ENCODE results near the gene PKNOX2. TPM values are rescaled to one million over a fixed set of nuclear protein-coding genes. Genes with fewer than 3 reads are reported as not detected.

PKNOX2 gene
- total and polyA plus RNA-seq, 2 of the 4 experiments (the other 2 are of a cell fraction) = 0.72 to 2.3 TPM

DNA sequence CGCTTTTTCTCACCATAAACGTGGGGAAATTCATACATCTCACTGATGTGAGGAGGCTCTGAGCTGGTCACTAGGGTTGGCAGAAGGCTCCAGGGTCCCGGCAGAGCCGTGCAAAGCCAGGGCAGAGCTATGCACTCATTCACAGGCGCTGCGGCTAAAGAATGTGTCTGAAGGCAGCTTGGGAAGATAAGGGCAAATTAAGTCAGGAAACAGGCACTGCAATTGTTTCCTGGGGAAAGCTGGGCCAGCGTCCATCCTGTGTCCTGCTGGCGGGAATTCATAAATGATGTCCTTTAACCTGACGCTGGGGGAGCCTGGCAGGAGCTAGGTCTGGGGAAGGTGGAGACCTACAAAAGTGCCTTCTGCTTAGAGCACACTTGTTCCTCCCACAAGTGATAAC is 27.6 kb downstream of the PKNOX2 start:
- ChIA-PET CTCF (no interaction called here), POLR2A (ENCODE audit: unreplicated experiment) (no interaction called here)
- WGBS, 2 experiments (ENCODE audit: extremely low coverage in 2 of 2, insufficient read length in 1 of 2) = 67% methylated on average over 3 of the region's 9 CpGs; no CpG with 5 or more reads in 1 of the 2 experiments
- dilution Hi-C loops (cut with HindIII; ENCODE audit: low sequenced_read_pairs, unreplicated experiment) (no loop called here), intact Hi-C loops (cut with micrococcal nuclease) (no loop called here), in situ Hi-C loops (cut with MboI; ENCODE audit: low sequenced_read_pairs) (no loop called here)
- no peak overlapping the region for H2BK20ac ChIP-seq (ENCODE audit: low read depth, low read length)
- no peak overlapping the region for H3K14ac ChIP-seq (replicated peaks; ENCODE audit: low read depth, low read length)
- H3K27me3 ChIP-seq (ENCODE audit: control insufficient read depth, insufficient read depth, low read length) = peaks cover 12% of the 10 kb centered on the region
- BruUV-seq (replicated peaks) = no TSS peak
- no peaks in the 10 kb centered on the region for H4K20me1 ChIP-seq (ENCODE audit: insufficient read depth, low read length)
- H3K4me1 ChIP-seq (ENCODE audit: control insufficient read depth, insufficient read depth, low read length) = no peaks in the 10 kb centered on the region
- no peak overlapping the region for H3K4me3 ChIP-seq (ENCODE audit: insufficient read depth, low read depth, low read length)
- no peaks in the 10 kb centered on the region for H3K9me1 ChIP-seq (ENCODE audit: insufficient read depth, low read length)
- no peak overlapping the region for H2AK9ac ChIP-seq (replicated peaks; ENCODE audit: low read depth, low read length, poor library complexity)
- H3K9ac ChIP-seq (ENCODE audit: low read depth, low read length) = no peak overlapping the region
- no peak overlapping the region for H3K18ac ChIP-seq (ENCODE audit: low read depth, low read length)
- H2BK120ac ChIP-seq (ENCODE audit: low read depth, low read length) = no peak overlapping the region
- no peak overlapping the region for H4K8ac ChIP-seq (ENCODE audit: low read depth in 2 of 2, low read length in 2 of 2)
- H3K36me3 ChIP-seq (ENCODE audit: control insufficient read depth, insufficient read depth, low read length) = no peaks in the 10 kb centered on the region
- no peak overlapping the region for H2AK5ac ChIP-seq (ENCODE audit: low read depth, low read length)
- TF ChIP-seq, protein P1, sequence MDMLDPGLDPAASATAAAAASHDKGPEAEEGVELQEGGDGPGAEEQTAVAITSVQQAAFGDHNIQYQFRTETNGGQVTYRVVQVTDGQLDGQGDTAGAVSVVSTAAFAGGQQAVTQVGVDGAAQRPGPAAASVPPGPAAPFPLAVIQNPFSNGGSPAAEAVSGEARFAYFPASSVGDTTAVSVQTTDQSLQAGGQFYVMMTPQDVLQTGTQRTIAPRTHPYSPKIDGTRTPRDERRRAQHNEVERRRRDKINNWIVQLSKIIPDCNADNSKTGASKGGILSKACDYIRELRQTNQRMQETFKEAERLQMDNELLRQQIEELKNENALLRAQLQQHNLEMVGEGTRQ (IDR thresholded peaks at IDR 0.05; ENCODE audit: low read depth, low read length) = no peak
- no peak for TF ChIP-seq BHLHE40 (IDR thresholded peaks at IDR 0.05; ENCODE audit: low read depth, low read length)
- TF ChIP-seq CHD1 (IDR thresholded peaks at IDR 0.05; ENCODE audit: low read depth, low read length) = no peak
- no peak for TF ChIP-seq RCOR1 (IDR thresholded peaks at IDR 0.05; ENCODE audit: insufficient replicate concordance, low read length)
- no peak for TF ChIP-seq MAFK (IDR thresholded peaks at IDR 0.05; ENCODE audit: low read depth, low read length)
- no peak overlapping the region for H2BK15ac ChIP-seq (ENCODE audit: low read depth, low read length)
- no peak for DNase-seq
- no peak overlapping the region for H3K4me2 ChIP-seq (ENCODE audit: low read depth, low read length)
- no peak overlapping the region for H3K27ac ChIP-seq (ENCODE audit: insufficient read depth, low read length)
- H3K4ac ChIP-seq (ENCODE audit: low read depth, low read length) = no peak overlapping the region
- H2BK5ac ChIP-seq (ENCODE audit: low read depth, low read length, poor library complexity, severe bottlenecking) = no peak overlapping the region
- no peak for ATAC-seq (ENCODE audit: low read depth)
- no peak overlapping the region for H3K23ac ChIP-seq (ENCODE audit: low read depth, low read length)
- H3K9me3 ChIP-seq (ENCODE audit: control insufficient read depth, insufficient read depth, low read length) = peaks cover 5% of the 10 kb centered on the region; the same call in 1 of the 2 replicates
- H4K5ac ChIP-seq (ENCODE audit: low read depth, low read length) = no peak overlapping the region
- H3K79me1 ChIP-seq (ENCODE audit: low read depth in 1 of 2, low read length in 2 of 2) = no peaks in the 10 kb centered on the region
- H2AFZ ChIP-seq (replicated peaks; ENCODE audit: low read length, poor library complexity) = no peak overlapping the region
- H3K56ac ChIP-seq (ENCODE audit: extremely low read depth, insufficient read depth, low read length) = no peak overlapping the region
- no peak overlapping the region for H4K91ac ChIP-seq (ENCODE audit: insufficient read depth, low read depth, low read length)

Data from IMR-90 (cell line).